Osteoblast (primary cell): ENCODE results near the gene RGL4. TPM values are rescaled to one million over a fixed set of nuclear protein-coding genes. Genes with fewer than 3 reads are reported as not detected.
"Not testable (repeated sequence)": the region's sequence is repeated elsewhere in the genome, so short reads cannot be mapped to it uniquely, and the experiment has no call there.

Experiments used
- DNase-seq: peaks from one replicate; pipeline ENCODE4 v3.0.0; 2011; ENCODE audit warnings: low spot score, mixed read lengths; ENCODE audit not compliant: insufficient read length; ENCODE audit errors: missing footprints
- H2AFZ ChIP-seq: 2 replicates; pipeline ENCODE4 v1.6.0; 2011; ENCODE audit warnings: mild to moderate bottlenecking, low read length
- H3K27ac ChIP-seq: 2 replicates; pipeline ENCODE4 v1.5.1; 2011; ENCODE audit warnings: mild to moderate bottlenecking, low read depth, low read length, moderate library complexity
- H3K27me3 ChIP-seq: 2 replicates; pipeline ENCODE4 v1.6.0; 2012; ENCODE audit warnings: mild to moderate bottlenecking, control low read depth, inconsistent platforms, low read length, moderate library complexity; ENCODE audit not compliant: insufficient read depth
- H3K36me3 ChIP-seq: 2 replicates; pipeline ENCODE4 v1.5.1; 2011; ENCODE audit warnings: mild to moderate bottlenecking, low read length, control low read depth, moderate library complexity; ENCODE audit not compliant: insufficient read depth
- H3K4me1 ChIP-seq: 2 replicates; pipeline ENCODE4 v1.5.1; 2011; ENCODE audit warnings: mild to moderate bottlenecking, low read length, control low read depth, moderate library complexity; ENCODE audit not compliant: insufficient read depth
- H3K4me2 ChIP-seq: 2 replicates; pipeline ENCODE4 v1.6.0; 2011; ENCODE audit warnings: mild to moderate bottlenecking, low read length; ENCODE audit not compliant: insufficient read depth
- H3K4me3 ChIP-seq: fragments of 200-600 bp; sonication (generic); 3 replicates; pipeline ENCODE4 v1.5.1; 2012; ENCODE audit warnings: mild to moderate bottlenecking, low read length, inconsistent platforms; ENCODE audit not compliant: insufficient read depth
- H3K79me2 ChIP-seq: 2 replicates; pipeline ENCODE4 v1.6.0; 2012; ENCODE audit warnings: mild to moderate bottlenecking, low read length, control low read depth, inconsistent platforms; ENCODE audit not compliant: insufficient read depth
- H3K9me3 ChIP-seq: 2 replicates; pipeline ENCODE4 v1.5.1; 2011; ENCODE audit warnings: low read depth, low read length, control low read depth
- H4K20me1 ChIP-seq: 2 replicates; pipeline ENCODE4 v1.6.0; 2012; ENCODE audit warnings: mild to moderate bottlenecking, low read length, control low read depth; ENCODE audit not compliant: insufficient read depth
- CTCF ChIP-seq: IDR thresholded peaks from 2 replicates; pipeline ENCODE4 v1.5.1; 2011; ENCODE audit warnings: mild to moderate bottlenecking, low read depth, low read length, moderate library complexity; ENCODE audit errors: extremely low read depth
- total RNA-seq: library from RNA; depleted of rRNA; stranded (reverse); fragments of >200 nt; gene quantifications from 2 replicates; pipeline ENCODE4 v1.2.3, GENCODE V29; 2012

RGL4 gene
- total RNA-seq, 1 donor, result not detected

- H3K4me1 ChIP-seq, result no peaks in the 10 kb centered on the region
- H3K27ac ChIP-seq, result no peak overlapping the region
- no peak overlapping the region for H3K4me3 ChIP-seq
- DNase-seq, result no peak
- no peaks in the 10 kb centered on the region for H3K36me3 ChIP-seq
- H3K27me3 ChIP-seq, result no peaks in the 10 kb centered on the region
- H3K9me3 ChIP-seq, result no peaks in the 10 kb centered on the region
- no peak for TF ChIP-seq CTCF
- no peak overlapping the region for H3K4me2 ChIP-seq
- peaks cover 12% of the 10 kb centered on the region for H3K79me2 ChIP-seq
- no peaks in the 10 kb centered on the region for H4K20me1 ChIP-seq
- no peak overlapping the region for H2AFZ ChIP-seq
These were observed 30.0 kb downstream of the RGL4 start for GRCh38 chr22:23720855-23721254.

GRCh38 chr22:23722160-23722559, 31.3 kb downstream of the RGL4 start:
- H3K4me1 ChIP-seq, result no peaks in the 10 kb centered on the region
- DNase-seq, result no peak

GRCh38 chr22:23722724-23723123, 31.9 kb downstream of the RGL4 start:
- H2AFZ ChIP-seq, result no peak overlapping the region
- no peak for DNase-seq
- H3K4me3 ChIP-seq, result no peak overlapping the region
- H3K9me3 ChIP-seq, result no peaks in the 10 kb centered on the region
- no peak for TF ChIP-seq CTCF
- no peak overlapping the region for H3K27ac ChIP-seq
- peaks cover 2% of the 10 kb centered on the region for H3K27me3 ChIP-seq
- no peak overlapping the region for H3K4me2 ChIP-seq
- H4K20me1 ChIP-seq, result no peaks in the 10 kb centered on the region
- H3K4me1 ChIP-seq, result no peaks in the 10 kb centered on the region
- no peaks in the 10 kb centered on the region for H3K79me2 ChIP-seq
- H3K36me3 ChIP-seq, result no peaks in the 10 kb centered on the region

More at GRCh38 chr22:23722160-23722559, 31.3 kb downstream of the RGL4 start:
- H3K4me3 ChIP-seq, result no peak overlapping the region
- TF ChIP-seq CTCF, result no peak
- no peak overlapping the region for H3K27ac ChIP-seq
- no peak overlapping the region for H2AFZ ChIP-seq
- H3K9me3 ChIP-seq, result no peaks in the 10 kb centered on the region
- no peaks in the 10 kb centered on the region for H4K20me1 ChIP-seq
- H3K4me2 ChIP-seq, result no peak overlapping the region
- no peaks in the 10 kb centered on the region for H3K79me2 ChIP-seq
- no peaks in the 10 kb centered on the region for H3K36me3 ChIP-seq
- H3K27me3 ChIP-seq, result no peaks in the 10 kb centered on the region

GRCh38 chr22:23728108-23728507, 37.3 kb downstream of the RGL4 start:
- not testable (repeated sequence) for H3K27ac ChIP-seq, H3K4me2 ChIP-seq, H4K20me1 ChIP-seq, H3K27me3 ChIP-seq, H2AFZ ChIP-seq, H3K79me2 ChIP-seq, H3K4me1 ChIP-seq, DNase-seq, H3K36me3 ChIP-seq, H3K4me3 ChIP-seq, H3K9me3 ChIP-seq
